ENCODE data around the gene PTBP2. TPM values are rescaled to one million over a fixed set of nuclear protein-coding genes. Genes with fewer than 3 reads are reported as not detected.

The PTBP2 gene
- total and polyA plus RNA-seq, 2 donors (not counting 1 experiment from before 2014, with no cell fraction given), result 18.7 to 33.6 TPM

GRCh38 chr1:96722161-96722922 lies 758 bp downstream of the PTBP2 start:
- POLR2A ChIA-PET, result interaction anchor here (0.6 kb wide), 1 partner anchor 19 kb away, joined by 8 read pairs; no protein-coding TSS in a partner anchor
- CTCF ChIA-PET, result no interaction called here
- Histone ChIP-seq H4K20me1 (ENCODE audit: control insufficient read depth, insufficient read depth, low read length, poor library complexity, severe bottlenecking) (no peaks in the 10 kb centered on the region), H3K9me3 (ENCODE audit: control extremely low read depth in 1 of 3, control insufficient read depth in 2 of 3, insufficient read depth in 1 of 3, low read length in 2 of 3) (no peaks in the 10 kb centered on the region), H3K9ac (ENCODE audit: low read length) (peak overlapping the region; percentile 93), H3K4me3 (ENCODE audit: control extremely low read depth in 1 of 5, extremely low read depth in 1 of 5, insufficient read depth in 1 of 5, low read depth in 2 of 5, low read length in 4 of 5) (peak overlapping the region; percentile 85 to 96 (median 89)), H2AFZ (ENCODE audit: insufficient read depth, low read depth, low read length, poor library complexity, severe bottlenecking) (peak overlapping the region; percentile 98), H3K4me2 (replicated peaks; ENCODE audit: low read depth, low read length, poor library complexity, severe bottlenecking) (peak overlapping the region; percentile 90), H3K4me1 (ENCODE audit: control insufficient read depth in 2 of 2, insufficient read depth in 2 of 2, low read length in 2 of 2) (peaks cover 13 to 22% of the 10 kb centered on the region in 2 donors), H3K27ac (ENCODE audit: low read length in 2 of 2) (peak overlapping the region; percentile 93 to 94), H3K27me3 (replicated peaks in 1 of 4; ENCODE audit: control extremely low read depth in 1 of 4, control insufficient read depth in 3 of 4, insufficient read depth in 4 of 4, low read length in 3 of 4) (no peaks in the 10 kb centered on the region), H3K36me3 (replicated peaks in 1 of 2; ENCODE audit: control extremely low read depth in 1 of 2, control insufficient read depth in 1 of 2, extremely low read depth in 1 of 2, insufficient read depth in 2 of 2, low read length in 1 of 2) (peaks cover 0 to 6% of the 10 kb centered on the region in 2 experiments), H3K79me2 (ENCODE audit: control insufficient read depth, insufficient read depth, low read length) (peaks cover 53% of the 10 kb centered on the region)
- TF ChIP-seq CTCF (IDR thresholded peaks at IDR 0.05), result no peak
- no peak for TF ChIP-seq EZH2 (IDR thresholded peaks at IDR 0.05; ENCODE audit: borderline replicate concordance, insufficient read depth, low read depth, low read length, poor library complexity, severe bottlenecking)
- intact Hi-C loops (cut with micrococcal nuclease), result loop anchor here (2.0 to 10.0 kb wide), 4 partner anchors 14 to 1650 kb away; partner anchors contain the start of genes ALG14 and DPYD
- DNase-seq (no peak), ATAC-seq (ENCODE audit: low read depth) (peak; percentile 44)
- Mint-ChIP-seq H3K27me3 (no peaks in the 10 kb centered on the region), H3K27ac (peak overlapping the region; percentile 99), H3K4me1 (peaks cover 35% of the 10 kb centered on the region), H3K9me3 (ENCODE audit: insufficient read depth) (no peaks in the 10 kb centered on the region), H3K4me3 (peak overlapping the region; percentile 97)
- 0% methylated on average over 23 of the region's 29 CpGs for WGBS (ENCODE audit: insufficient coverage)

GRCh38 chr1:96722958-96723357 lies 1.4 kb downstream of the PTBP2 start:
- Mint-ChIP-seq H3K27me3 (no peaks in the 10 kb centered on the region), H3K4me3 (peak overlapping the region; percentile 97), H3K27ac (peak overlapping the region; percentile 99), H3K4me1 (peaks cover 37% of the 10 kb centered on the region), H3K9me3 (ENCODE audit: insufficient read depth) (no peaks in the 10 kb centered on the region)
- Histone ChIP-seq H3K79me2 (ENCODE audit: control insufficient read depth, insufficient read depth, low read length) (peaks cover 59% of the 10 kb centered on the region), H3K4me2 (replicated peaks; ENCODE audit: low read depth, low read length, poor library complexity, severe bottlenecking) (peak overlapping the region; percentile 90), H3K4me3 (ENCODE audit: control extremely low read depth in 1 of 5, extremely low read depth in 1 of 5, insufficient read depth in 1 of 5, low read depth in 2 of 5, low read length in 4 of 5) (peak overlapping the region in 4 of 5 experiments; percentile 85 to 96 (median 90)), H2AFZ (ENCODE audit: insufficient read depth, low read depth, low read length, poor library complexity, severe bottlenecking) (peak overlapping the region; percentile 98), H3K9ac (ENCODE audit: low read length) (peak overlapping the region; percentile 93), H4K20me1 (ENCODE audit: control insufficient read depth, insufficient read depth, low read length, poor library complexity, severe bottlenecking) (peaks cover 1% of the 10 kb centered on the region), H3K9me3 (ENCODE audit: control extremely low read depth in 1 of 3, control insufficient read depth in 2 of 3, insufficient read depth in 1 of 3, low read length in 2 of 3) (no peaks in the 10 kb centered on the region), H3K27me3 (replicated peaks in 1 of 4; ENCODE audit: control extremely low read depth in 1 of 4, control insufficient read depth in 3 of 4, insufficient read depth in 4 of 4, low read length in 3 of 4) (no peaks in the 10 kb centered on the region), H3K36me3 (replicated peaks in 1 of 2; ENCODE audit: control extremely low read depth in 1 of 2, control insufficient read depth in 1 of 2, extremely low read depth in 1 of 2, insufficient read depth in 2 of 2, low read length in 1 of 2) (peaks cover 0 to 6% of the 10 kb centered on the region in 2 experiments), H3K27ac (ENCODE audit: low read length in 2 of 2) (peak overlapping the region; percentile 93 to 94), H3K4me1 (ENCODE audit: control insufficient read depth in 2 of 2, insufficient read depth in 2 of 2, low read length in 2 of 2) (peaks cover 13 to 22% of the 10 kb centered on the region in 2 donors)
- ATAC-seq (ENCODE audit: low read depth), result no peak
- DNase-seq, result no peak
- TF ChIP-seq CTCF (IDR thresholded peaks at IDR 0.05) (no peak), EZH2 (IDR thresholded peaks at IDR 0.05; ENCODE audit: borderline replicate concordance, insufficient read depth, low read depth, low read length, poor library complexity, severe bottlenecking) (no peak)
- WGBS (ENCODE audit: insufficient coverage), result no CpG with 5 or more reads among the region's 3 CpGs
- CTCF ChIA-PET, result no interaction called here
- intact Hi-C loops (cut with micrococcal nuclease), result loop anchor here (2.0 to 10.0 kb wide), 4 partner anchors 14 to 1651 kb away; partner anchors contain the start of genes ALG14 and DPYD
- POLR2A ChIA-PET, result no interaction called here

Measured in B cell (primary cell).